K562 (cell line): ENCODE data around the gene KCNAB2. TPM values are rescaled to one million over a fixed set of nuclear protein-coding genes. Genes with fewer than 3 reads are reported as not detected.

Experiments
- CBX3 ChIP-seq, 2 experiments: IDR thresholded peaks; 1 replicate in 1 of 2; 2 replicates in 1 of 2; pipeline ENCODE4 v1.6.1; 2012; ENCODE audit warnings: inconsistent platforms in 2 of 2, low read length in 2 of 2, borderline replicate concordance in 1 of 2, control low read depth in 1 of 2
- NBN ChIP-seq: fragments of 450-650 bp; IDR thresholded peaks from 2 replicates; pipeline ENCODE4 v1.6.1; 2016; ENCODE audit warnings: low read depth, mild to moderate bottlenecking
- RBFOX2 ChIP-seq: fragments of 200-400 bp; formaldehyde crosslinking; IDR thresholded peaks from 2 replicates; pipeline ENCODE4 v1.6.1; 2017; ENCODE audit warnings: low read depth, mild to moderate bottlenecking, low read length, moderate library complexity
- SIN3B ChIP-seq: fragments of 450-650 bp; IDR thresholded peaks from 2 replicates; pipeline ENCODE4 v1.6.1; 2017; ENCODE audit warnings: low read depth, mild to moderate bottlenecking, moderate library complexity
- TAF7 ChIP-seq: fragments of 450-650 bp; IDR thresholded peaks from 2 replicates; pipeline ENCODE4 v1.6.1; 2016; ENCODE audit warnings: missing genetic modification characterization, missing compliant biosample characterization
- TCF7L2 ChIP-seq: fragments of 150-350 bp; IDR thresholded peaks from 2 replicates; pipeline ENCODE4 v1.6.1; 2016; ENCODE audit warnings: low read depth, mild to moderate bottlenecking, low read length, moderate library complexity
- ZFP1 ChIP-seq: fragments of 450-650 bp; formaldehyde crosslinking; IDR thresholded peaks from 2 replicates; pipeline ENCODE4 v1.4.0; 2020; ENCODE audit warnings: mild to moderate bottlenecking, mixed read lengths
- ZFP91 ChIP-seq: sonication (generic); formaldehyde crosslinking; IDR thresholded peaks from 2 replicates; pipeline ENCODE4 v1.8.0; 2022; ENCODE audit warnings: mild to moderate bottlenecking, missing genetic modification reagents
- ZNF174 ChIP-seq: fragments of 250-450 bp; sonication (Bioruptor Pico); IDR thresholded peaks from 2 replicates; pipeline ENCODE4 v1.4.0; 2020; ENCODE audit warnings: mild to moderate bottlenecking
- polyA plus RNA-seq, 8 experiments: library from polyadenylated mRNA; depleted of rRNA in 4 of 8; stranded (reverse) in 5 of 8; unstranded in 3 of 8; fragments of >200 nt; fragmentation: Nextera tagmentation in 2 of 8; fragmentation: Illumina TruSeq in 1 of 8; extraction: Ambion mirVana in 2 of 8; extraction: Trizol in 1 of 8; gene quantifications; 2 replicates each; pipeline versions ENCODE4 v1.2.1 to v1.2.3, GENCODE V29; 2011 to 2014; ENCODE audit warnings: inconsistent platforms in 1 of 8, missing spikeins in 1 of 8
- total RNA-seq, 7 experiments: library from RNA; depleted of rRNA in 6 of 7; stranded (reverse); fragments of >200 nt in 6 of 7; fragmentation: Illumina TruSeq in 2 of 7; extraction: Trizol in 2 of 7; gene quantifications; 2 replicates each; pipeline versions ENCODE4 v1.2.1 to v1.2.3, GENCODE V29; 2011 to 2021; ENCODE audit warnings: low replicate concordance in 1 of 7
- TF ChIP-seq, protein P1 (sequence below), 3 experiments: IDR thresholded peaks in 2 of 3; conservative IDR thresholded peaks in 1 of 3; 2 replicates each; pipeline ENCODE4 v1.5.1; 2011 to 2012; ENCODE audit warnings: low read length in 3 of 3, mild to moderate bottlenecking in 3 of 3, control low read depth in 2 of 3, improper control_type of control experiment in 1 of 3, inconsistent platforms in 1 of 3, low read depth in 1 of 3, mixed read lengths in 1 of 3, moderate library complexity in 1 of 3; ENCODE audit not compliant: insufficient read depth in 2 of 3
- TF ChIP-seq, protein P2 (sequence below), 2 experiments: fragments of 450-650 bp in 1 of 2; sonication (generic) in 1 of 2; formaldehyde crosslinking in 1 of 2; IDR thresholded peaks; 2 replicates each; pipeline versions ENCODE4 v1.7.1 to v1.9.0; 2016 to 2022; ENCODE audit warnings: inconsistent platforms in 1 of 2, mild to moderate bottlenecking in 1 of 2, missing genetic modification reagents in 1 of 2
- TF ChIP-seq, protein P3 (sequence below): sonication (generic); formaldehyde crosslinking; IDR thresholded peaks from 2 replicates; pipeline ENCODE4 v1.8.0; 2022; ENCODE audit warnings: mild to moderate bottlenecking, missing genetic modification reagents, borderline replicate concordance

The KCNAB2 gene
- total and polyA plus RNA-seq, 9 of the 15 experiments (the other 6 are each of a cell fraction or from before 2014, with no cell fraction given): 1.8 to 15.8 (median 7.1) TPM

DNA sequence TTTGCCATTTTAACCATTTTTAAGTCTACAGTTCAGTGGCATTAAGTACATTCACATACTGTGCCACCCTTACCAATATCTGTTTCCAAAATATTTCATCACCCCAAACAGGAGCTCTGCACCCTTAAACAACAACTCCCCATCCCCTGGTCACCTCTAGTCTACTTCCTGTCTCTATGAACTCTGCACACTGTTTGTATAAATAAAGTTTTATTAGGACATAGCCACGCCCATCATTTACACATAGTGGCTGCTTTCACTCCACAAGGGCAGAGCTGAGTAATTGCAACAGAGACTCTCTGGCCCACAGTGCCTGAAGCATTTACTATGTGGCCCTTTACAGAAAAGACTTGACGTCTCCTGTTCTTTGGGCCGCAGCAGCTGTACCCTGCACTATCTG, 30.1 kb downstream of the KCNAB2 start (continued):
- TF ChIP-seq, protein P1, sequence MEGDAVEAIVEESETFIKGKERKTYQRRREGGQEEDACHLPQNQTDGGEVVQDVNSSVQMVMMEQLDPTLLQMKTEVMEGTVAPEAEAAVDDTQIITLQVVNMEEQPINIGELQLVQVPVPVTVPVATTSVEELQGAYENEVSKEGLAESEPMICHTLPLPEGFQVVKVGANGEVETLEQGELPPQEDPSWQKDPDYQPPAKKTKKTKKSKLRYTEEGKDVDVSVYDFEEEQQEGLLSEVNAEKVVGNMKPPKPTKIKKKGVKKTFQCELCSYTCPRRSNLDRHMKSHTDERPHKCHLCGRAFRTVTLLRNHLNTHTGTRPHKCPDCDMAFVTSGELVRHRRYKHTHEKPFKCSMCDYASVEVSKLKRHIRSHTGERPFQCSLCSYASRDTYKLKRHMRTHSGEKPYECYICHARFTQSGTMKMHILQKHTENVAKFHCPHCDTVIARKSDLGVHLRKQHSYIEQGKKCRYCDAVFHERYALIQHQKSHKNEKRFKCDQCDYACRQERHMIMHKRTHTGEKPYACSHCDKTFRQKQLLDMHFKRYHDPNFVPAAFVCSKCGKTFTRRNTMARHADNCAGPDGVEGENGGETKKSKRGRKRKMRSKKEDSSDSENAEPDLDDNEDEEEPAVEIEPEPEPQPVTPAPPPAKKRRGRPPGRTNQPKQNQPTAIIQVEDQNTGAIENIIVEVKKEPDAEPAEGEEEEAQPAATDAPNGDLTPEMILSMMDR (IDR thresholded peaks at IDR 0.05 in 2 of 3, conservative IDR thresholded peaks at IDR 0.05 in 1 of 3; ENCODE audit: insufficient read depth in 2 of 3, low read depth in 1 of 3, low read length in 3 of 3): no peak
- TF ChIP-seq SIN3B (no peak), ZNF174 (no peak), TAF7 (tag) (no peak), ZFP91 (CRISPR knock-in tag) (no peak), CBX3 (IDR thresholded peaks at IDR 0.05; ENCODE audit: borderline replicate concordance in 1 of 2, low read length in 2 of 2) (peak in 1 of 2 experiments; percentile 42; a peak in 1 of 3 replicates), TCF7L2 (no peak), NBN (no peak), RBFOX2 (no peak), ZFP1 (CRISPR knock-in tag) (no peak)
- TF ChIP-seq, protein P2, sequence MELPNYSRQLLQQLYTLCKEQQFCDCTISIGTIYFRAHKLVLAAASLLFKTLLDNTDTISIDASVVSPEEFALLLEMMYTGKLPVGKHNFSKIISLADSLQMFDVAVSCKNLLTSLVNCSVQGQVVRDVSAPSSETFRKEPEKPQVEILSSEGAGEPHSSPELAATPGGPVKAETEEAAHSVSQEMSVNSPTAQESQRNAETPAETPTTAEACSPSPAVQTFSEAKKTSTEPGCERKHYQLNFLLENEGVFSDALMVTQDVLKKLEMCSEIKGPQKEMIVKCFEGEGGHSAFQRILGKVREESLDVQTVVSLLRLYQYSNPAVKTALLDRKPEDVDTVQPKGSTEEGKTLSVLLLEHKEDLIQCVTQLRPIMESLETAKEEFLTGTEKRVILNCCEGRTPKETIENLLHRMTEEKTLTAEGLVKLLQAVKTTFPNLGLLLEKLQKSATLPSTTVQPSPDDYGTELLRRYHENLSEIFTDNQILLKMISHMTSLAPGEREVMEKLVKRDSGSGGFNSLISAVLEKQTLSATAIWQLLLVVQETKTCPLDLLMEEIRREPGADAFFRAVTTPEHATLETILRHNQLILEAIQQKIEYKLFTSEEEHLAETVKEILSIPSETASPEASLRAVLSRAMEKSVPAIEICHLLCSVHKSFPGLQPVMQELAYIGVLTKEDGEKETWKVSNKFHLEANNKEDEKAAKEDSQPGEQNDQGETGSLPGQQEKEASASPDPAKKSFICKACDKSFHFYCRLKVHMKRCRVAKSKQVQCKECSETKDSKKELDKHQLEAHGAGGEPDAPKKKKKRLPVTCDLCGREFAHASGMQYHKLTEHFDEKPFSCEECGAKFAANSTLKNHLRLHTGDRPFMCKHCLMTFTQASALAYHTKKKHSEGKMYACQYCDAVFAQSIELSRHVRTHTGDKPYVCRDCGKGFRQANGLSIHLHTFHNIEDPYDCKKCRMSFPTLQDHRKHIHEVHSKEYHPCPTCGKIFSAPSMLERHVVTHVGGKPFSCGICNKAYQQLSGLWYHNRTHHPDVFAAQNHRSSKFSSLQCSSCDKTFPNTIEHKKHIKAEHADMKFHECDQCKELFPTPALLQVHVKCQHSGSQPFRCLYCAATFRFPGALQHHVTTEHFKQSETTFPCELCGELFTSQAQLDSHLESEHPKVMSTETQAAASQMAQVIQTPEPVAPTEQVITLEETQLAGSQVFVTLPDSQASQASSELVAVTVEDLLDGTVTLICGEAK (IDR thresholded peaks at IDR 0.05): peak; percentile 100
- TF ChIP-seq, protein P2 (CRISPR knock-in tag; IDR thresholded peaks at IDR 0.05): peak; percentile 99
- TF ChIP-seq, protein P3, sequence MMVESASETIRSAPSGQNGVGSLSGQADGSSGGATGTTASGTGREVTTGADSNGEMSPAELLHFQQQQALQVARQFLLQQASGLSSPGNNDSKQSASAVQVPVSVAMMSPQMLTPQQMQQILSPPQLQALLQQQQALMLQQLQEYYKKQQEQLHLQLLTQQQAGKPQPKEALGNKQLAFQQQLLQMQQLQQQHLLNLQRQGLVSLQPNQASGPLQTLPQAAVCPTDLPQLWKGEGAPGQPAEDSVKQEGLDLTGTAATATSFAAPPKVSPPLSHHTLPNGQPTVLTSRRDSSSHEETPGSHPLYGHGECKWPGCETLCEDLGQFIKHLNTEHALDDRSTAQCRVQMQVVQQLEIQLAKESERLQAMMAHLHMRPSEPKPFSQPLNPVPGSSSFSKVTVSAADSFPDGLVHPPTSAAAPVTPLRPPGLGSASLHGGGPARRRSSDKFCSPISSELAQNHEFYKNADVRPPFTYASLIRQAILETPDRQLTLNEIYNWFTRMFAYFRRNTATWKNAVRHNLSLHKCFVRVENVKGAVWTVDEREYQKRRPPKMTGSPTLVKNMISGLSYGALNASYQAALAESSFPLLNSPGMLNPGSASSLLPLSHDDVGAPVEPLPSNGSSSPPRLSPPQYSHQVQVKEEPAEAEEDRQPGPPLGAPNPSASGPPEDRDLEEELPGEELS (CRISPR knock-in tag): no peak
